Measurements from ENCODE around the gene HDC. TPM values are rescaled to one million over a fixed set of nuclear protein-coding genes. Genes with fewer than 3 reads are reported as not detected.

Gene HDC
- total and polyA plus RNA-seq, 11 donors, result 0.18 to 0.97 (median 0.39) TPM; not detected in 3

DNA sequence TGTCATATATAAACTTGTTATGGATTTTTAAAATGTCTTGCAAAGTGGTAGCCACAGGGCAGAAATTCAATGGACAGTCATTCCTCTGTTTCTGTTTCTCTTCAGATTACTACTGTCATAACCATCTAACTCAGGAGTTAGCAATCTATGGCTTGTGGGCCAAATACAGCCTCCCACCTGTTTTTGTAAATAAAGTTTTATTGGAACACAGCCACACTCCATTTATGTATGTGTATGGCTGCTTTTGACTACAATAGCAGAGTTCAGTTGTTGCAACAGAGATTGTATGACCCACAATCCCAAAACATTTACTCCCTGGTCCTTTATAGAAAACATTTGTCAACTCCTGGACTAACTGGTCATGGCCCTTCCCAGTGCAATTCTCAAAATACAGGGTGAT is 63.5 kb downstream of the HDC start:
- Histone ChIP-seq H3K4me1 (no peaks in the 10 kb centered on the region), H3K9me3 (no peaks in the 10 kb centered on the region), H3K4me3 (no peak overlapping the region), H3K36me3 (no peaks in the 10 kb centered on the region), H3K27me3 (no peaks in the 10 kb centered on the region), H3K27ac (no peak overlapping the region)
- no peak for TF ChIP-seq POLR2A (IDR thresholded peaks at IDR 0.05)
- TF ChIP-seq, protein P1, sequence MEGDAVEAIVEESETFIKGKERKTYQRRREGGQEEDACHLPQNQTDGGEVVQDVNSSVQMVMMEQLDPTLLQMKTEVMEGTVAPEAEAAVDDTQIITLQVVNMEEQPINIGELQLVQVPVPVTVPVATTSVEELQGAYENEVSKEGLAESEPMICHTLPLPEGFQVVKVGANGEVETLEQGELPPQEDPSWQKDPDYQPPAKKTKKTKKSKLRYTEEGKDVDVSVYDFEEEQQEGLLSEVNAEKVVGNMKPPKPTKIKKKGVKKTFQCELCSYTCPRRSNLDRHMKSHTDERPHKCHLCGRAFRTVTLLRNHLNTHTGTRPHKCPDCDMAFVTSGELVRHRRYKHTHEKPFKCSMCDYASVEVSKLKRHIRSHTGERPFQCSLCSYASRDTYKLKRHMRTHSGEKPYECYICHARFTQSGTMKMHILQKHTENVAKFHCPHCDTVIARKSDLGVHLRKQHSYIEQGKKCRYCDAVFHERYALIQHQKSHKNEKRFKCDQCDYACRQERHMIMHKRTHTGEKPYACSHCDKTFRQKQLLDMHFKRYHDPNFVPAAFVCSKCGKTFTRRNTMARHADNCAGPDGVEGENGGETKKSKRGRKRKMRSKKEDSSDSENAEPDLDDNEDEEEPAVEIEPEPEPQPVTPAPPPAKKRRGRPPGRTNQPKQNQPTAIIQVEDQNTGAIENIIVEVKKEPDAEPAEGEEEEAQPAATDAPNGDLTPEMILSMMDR (IDR thresholded peaks at IDR 0.05), result no peak
- intact Hi-C loops (cut with DNase I), result no loop called here
- DNase-seq (no peak), ATAC-seq (no peak)

DNA sequence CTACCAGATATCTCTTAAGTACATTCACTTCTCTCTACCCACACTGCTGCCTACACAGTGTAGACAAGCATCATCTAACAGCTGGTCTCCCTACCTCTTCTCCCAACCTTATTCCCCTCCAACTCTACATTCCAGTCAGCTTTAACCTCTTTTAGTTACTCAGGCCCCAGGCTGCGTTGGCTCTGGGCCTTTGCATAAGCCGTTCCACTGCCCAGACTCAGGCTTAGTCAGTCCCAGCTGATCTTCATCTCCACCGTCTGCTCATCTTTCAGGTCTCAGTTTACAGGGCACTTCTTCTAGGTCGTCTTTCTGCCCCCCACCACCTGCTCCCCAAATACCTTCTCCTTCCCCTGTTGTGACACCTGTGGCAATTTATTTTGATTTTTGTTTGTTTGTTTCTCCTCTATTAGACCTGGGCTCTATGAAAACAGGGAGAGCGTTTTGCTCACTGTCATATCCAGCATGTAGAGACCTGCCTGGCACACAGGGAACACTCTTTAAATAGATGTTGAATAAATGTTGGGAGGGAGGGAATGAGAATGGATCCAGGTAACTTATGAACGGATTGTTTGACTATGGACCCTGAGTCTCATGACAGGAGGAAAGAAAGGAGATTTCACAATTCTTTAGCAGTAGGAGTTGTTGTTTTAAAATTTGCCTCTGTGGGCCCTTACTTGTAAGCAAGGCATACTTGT is 72.5 kb downstream of the HDC start:
- ATAC-seq, result no peak
- intact Hi-C loops (cut with DNase I), result no loop called here
- TF ChIP-seq, protein P1 (IDR thresholded peaks at IDR 0.05), result no peak
- TF ChIP-seq POLR2A (IDR thresholded peaks at IDR 0.05), result no peak
- no peaks in the 10 kb centered on the region for H3K27me3 ChIP-seq
- no peak for DNase-seq
- H3K9me3 ChIP-seq, result no peaks in the 10 kb centered on the region
- no peak overlapping the region for H3K4me3 ChIP-seq
- H3K27ac ChIP-seq, result no peak overlapping the region
- H3K4me1 ChIP-seq, result no peaks in the 10 kb centered on the region
- no peaks in the 10 kb centered on the region for H3K36me3 ChIP-seq
- WGBS, 4 donors, result 82 to 88% (median 87%) methylated on average over 6 of the region's 6 CpGs

DNA sequence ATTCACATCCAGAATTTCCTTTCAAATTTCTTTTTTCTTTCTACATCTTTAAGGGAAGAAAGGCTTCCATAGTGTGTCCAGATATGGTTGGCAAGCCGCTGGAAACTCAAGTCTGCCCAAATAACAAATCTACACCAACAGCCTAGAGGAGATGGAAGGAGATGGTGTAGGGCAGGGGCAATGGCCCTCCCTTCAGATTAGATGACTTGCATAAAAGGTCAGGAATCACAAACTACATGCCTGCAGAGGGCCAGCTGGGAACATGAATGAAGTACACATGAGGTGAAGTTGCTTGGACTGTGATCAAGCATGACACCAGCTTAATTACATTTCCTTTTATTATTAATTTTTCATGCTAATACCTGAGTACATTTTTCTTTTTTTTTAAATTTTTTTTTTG is 73.4 kb downstream of the HDC start:
- ATAC-seq, result no peak
- WGBS, 4 donors, result 85 to 97% (median 90%) methylated on average over 1 of the region's 1 CpG
- no peaks in the 10 kb centered on the region for H3K9me3 ChIP-seq
- no peak overlapping the region for H3K4me3 ChIP-seq
- no peak overlapping the region for H3K27ac ChIP-seq
- H3K27me3 ChIP-seq, result no peaks in the 10 kb centered on the region
- H3K36me3 ChIP-seq, result no peaks in the 10 kb centered on the region
- DNase-seq, result no peak
- intact Hi-C loops (cut with DNase I), result no loop called here
- no peak for TF ChIP-seq POLR2A (IDR thresholded peaks at IDR 0.05)
- TF ChIP-seq, protein P1 (IDR thresholded peaks at IDR 0.05), result no peak
- no peaks in the 10 kb centered on the region for H3K4me1 ChIP-seq

Other genes with a start within 250 kb of the HDC start
- 10 to 100 TPM in 1 of 9 donors, 1 to 10 TPM in 8; 1.5 to 14.7 (median 2.5) TPM for gene ATP8B4, start 146.5 kb downstream of the HDC start, total RNA-seq
- 1 to 10 TPM in 1 of 2 donors, under 1 TPM in 1; 0.51 to 1.2 TPM for gene ATP8B4, start 146.5 kb downstream of the HDC start, polyA plus RNA-seq
- under 1 TPM in 2 of 9 donors, not detected in 7; 0.12 to 0.29 TPM for gene SLC27A2, start 83.5 kb downstream of the HDC start, total RNA-seq
- under 1 TPM in 1 of 2 donors, not detected in 1; 0.04 TPM for gene SLC27A2, start 83.5 kb downstream of the HDC start, polyA plus RNA-seq
- 10 to 100 TPM in 3 of 9 donors, 1 to 10 TPM in 6; 7.0 to 14.2 (median 9.6) TPM for gene GABPB1, start 89.5 kb upstream of the HDC start, total RNA-seq
- gene GABPB1, start 89.5 kb upstream of the HDC start, polyA plus RNA-seq, result 1 to 10 TPM; 3.6 to 9.8 TPM
- gene USP8, start 158.7 kb upstream of the HDC start, total RNA-seq, result 10 to 100 TPM; 28.0 to 53.3 (median 42.1) TPM
- 10 to 100 TPM; 12.6 to 34.9 TPM for gene USP8, start 158.7 kb upstream of the HDC start, polyA plus RNA-seq

Data from heart left ventricle (tissue), 16 donors.